Measurements from ENCODE around the gene ATP6V1B1. TPM values are rescaled to one million over a fixed set of nuclear protein-coding genes. Genes with fewer than 3 reads are reported as not detected.

ATP6V1B1 gene
- total and polyA plus RNA-seq, 10 of the 15 experiments (the other 5 are each of a cell fraction or from before 2014, with no cell fraction given): not detected

DNA sequence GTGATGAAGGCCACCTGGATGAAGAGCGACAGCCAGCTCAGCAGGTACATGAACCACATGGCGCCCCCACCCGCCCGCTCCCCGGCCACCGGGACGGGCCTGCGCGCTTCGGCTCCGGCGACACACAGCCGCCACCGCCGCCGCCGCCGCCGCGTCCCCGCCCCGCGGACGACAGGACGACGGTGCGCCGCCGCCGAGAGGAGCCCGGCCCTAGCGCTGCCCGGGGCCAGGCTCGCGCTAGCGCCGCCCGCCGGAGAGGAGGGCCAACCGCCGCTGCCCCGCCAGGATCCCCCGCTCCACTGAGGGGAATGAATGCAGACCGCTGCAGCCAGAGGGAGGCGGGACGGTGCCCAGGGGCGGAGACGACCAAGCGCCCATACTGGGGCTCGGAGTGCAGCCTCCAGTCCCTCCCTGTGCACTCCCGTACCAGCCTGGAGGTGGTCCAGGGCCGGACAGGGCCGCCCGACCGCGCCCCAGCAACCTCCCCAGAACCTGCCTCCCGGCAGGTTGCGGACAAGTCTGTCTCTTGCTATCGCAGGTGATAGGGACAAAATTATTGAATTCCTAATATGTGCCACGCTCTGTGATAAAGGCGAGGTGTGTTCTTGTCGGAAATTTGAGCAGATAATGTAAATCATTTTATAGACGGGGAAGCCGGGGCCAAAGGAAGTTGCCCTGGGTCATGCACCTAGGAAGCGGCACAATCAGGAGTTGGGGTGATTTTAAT is 59.2 kb downstream of the ATP6V1B1 start, which contains the start of gene TEX261 (continued):
- peak; percentile 37; the same call in 1 of the 2 replicates for TF ChIP-seq NR2C1 (IDR thresholded peaks at IDR 0.05)
- TF ChIP-seq PBX3 (IDR thresholded peaks at IDR 0.05; ENCODE audit: insufficient replicate concordance, low read depth, low read length): no peak
- TF ChIP-seq, protein P1, sequence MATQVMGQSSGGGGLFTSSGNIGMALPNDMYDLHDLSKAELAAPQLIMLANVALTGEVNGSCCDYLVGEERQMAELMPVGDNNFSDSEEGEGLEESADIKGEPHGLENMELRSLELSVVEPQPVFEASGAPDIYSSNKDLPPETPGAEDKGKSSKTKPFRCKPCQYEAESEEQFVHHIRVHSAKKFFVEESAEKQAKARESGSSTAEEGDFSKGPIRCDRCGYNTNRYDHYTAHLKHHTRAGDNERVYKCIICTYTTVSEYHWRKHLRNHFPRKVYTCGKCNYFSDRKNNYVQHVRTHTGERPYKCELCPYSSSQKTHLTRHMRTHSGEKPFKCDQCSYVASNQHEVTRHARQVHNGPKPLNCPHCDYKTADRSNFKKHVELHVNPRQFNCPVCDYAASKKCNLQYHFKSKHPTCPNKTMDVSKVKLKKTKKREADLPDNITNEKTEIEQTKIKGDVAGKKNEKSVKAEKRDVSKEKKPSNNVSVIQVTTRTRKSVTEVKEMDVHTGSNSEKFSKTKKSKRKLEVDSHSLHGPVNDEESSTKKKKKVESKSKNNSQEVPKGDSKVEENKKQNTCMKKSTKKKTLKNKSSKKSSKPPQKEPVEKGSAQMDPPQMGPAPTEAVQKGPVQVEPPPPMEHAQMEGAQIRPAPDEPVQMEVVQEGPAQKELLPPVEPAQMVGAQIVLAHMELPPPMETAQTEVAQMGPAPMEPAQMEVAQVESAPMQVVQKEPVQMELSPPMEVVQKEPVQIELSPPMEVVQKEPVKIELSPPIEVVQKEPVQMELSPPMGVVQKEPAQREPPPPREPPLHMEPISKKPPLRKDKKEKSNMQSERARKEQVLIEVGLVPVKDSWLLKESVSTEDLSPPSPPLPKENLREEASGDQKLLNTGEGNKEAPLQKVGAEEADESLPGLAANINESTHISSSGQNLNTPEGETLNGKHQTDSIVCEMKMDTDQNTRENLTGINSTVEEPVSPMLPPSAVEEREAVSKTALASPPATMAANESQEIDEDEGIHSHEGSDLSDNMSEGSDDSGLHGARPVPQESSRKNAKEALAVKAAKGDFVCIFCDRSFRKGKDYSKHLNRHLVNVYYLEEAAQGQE (IDR thresholded peaks at IDR 0.05; ENCODE audit: low read depth, low read length): no peak
- TF ChIP-seq, protein P2, sequence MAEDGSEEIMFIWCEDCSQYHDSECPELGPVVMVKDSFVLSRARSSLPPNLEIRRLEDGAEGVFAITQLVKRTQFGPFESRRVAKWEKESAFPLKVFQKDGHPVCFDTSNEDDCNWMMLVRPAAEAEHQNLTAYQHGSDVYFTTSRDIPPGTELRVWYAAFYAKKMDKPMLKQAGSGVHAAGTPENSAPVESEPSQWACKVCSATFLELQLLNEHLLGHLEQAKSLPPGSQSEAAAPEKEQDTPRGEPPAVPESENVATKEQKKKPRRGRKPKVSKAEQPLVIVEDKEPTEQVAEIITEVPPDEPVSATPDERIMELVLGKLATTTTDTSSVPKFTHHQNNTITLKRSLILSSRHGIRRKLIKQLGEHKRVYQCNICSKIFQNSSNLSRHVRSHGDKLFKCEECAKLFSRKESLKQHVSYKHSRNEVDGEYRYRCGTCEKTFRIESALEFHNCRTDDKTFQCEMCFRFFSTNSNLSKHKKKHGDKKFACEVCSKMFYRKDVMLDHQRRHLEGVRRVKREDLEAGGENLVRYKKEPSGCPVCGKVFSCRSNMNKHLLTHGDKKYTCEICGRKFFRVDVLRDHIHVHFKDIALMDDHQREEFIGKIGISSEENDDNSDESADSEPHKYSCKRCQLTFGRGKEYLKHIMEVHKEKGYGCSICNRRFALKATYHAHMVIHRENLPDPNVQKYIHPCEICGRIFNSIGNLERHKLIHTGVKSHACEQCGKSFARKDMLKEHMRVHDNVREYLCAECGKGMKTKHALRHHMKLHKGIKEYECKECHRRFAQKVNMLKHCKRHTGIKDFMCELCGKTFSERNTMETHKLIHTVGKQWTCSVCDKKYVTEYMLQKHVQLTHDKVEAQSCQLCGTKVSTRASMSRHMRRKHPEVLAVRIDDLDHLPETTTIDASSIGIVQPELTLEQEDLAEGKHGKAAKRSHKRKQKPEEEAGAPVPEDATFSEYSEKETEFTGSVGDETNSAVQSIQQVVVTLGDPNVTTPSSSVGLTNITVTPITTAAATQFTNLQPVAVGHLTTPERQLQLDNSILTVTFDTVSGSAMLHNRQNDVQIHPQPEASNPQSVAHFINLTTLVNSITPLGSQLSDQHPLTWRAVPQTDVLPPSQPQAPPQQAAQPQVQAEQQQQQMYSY (CRISPR knock-in tag; IDR thresholded peaks at IDR 0.05): no peak
- no peak for TF ChIP-seq BRCA1 (IDR thresholded peaks at IDR 0.05; ENCODE audit: low read depth, low read length)
- TF ChIP-seq SIN3A (IDR thresholded peaks at IDR 0.05; ENCODE audit: low read depth, low read length): no peak
- peak; percentile 82; the same call in 1 of the 2 replicates for TF ChIP-seq LARP7 (IDR thresholded peaks at IDR 0.05)
- no peak for TF ChIP-seq KLF5 (IDR thresholded peaks at IDR 0.05; ENCODE audit: partially characterized antibody)
- no peak for TF ChIP-seq MEF2B (IDR thresholded peaks at IDR 0.05; ENCODE audit: partially characterized antibody, poor library complexity, severe bottlenecking)
- peak; percentile 53; the same call in 1 of the 2 replicates for TF ChIP-seq CHD2 (IDR thresholded peaks at IDR 0.05; ENCODE audit: borderline replicate concordance, low read depth, low read length)
- no peak for TF ChIP-seq MTA2 (IDR thresholded peaks at IDR 0.05; ENCODE audit: low read depth)
- no peak for TF ChIP-seq SPI1 (IDR thresholded peaks at IDR 0.05; ENCODE audit: borderline replicate concordance, insufficient read depth, low read depth, low read length)
- TF ChIP-seq MXI1 (IDR thresholded peaks at IDR 0.05; ENCODE audit: low read depth, low read length): no peak
- 0 out of 2 replicates have a peak, but pooled peaks have one; percentile 30 for TF ChIP-seq RCOR1 (conservative IDR thresholded peaks at IDR 0.05; ENCODE audit: low read depth, low read length)
- no peak; the same call in 1 of the 2 replicates for TF ChIP-seq POLR2AphosphoS5 (IDR thresholded peaks at IDR 0.05; ENCODE audit: low read length)
- TF ChIP-seq PAX5 (IDR thresholded peaks at IDR 0.05; ENCODE audit: borderline replicate concordance, low read depth, low read length): 0 out of 2 replicates have a peak, but pooled peaks have one; percentile 30
- TF ChIP-seq WRNIP1 (IDR thresholded peaks at IDR 0.05; ENCODE audit: borderline replicate concordance, low read depth, low read length): no peak
- TF ChIP-seq, protein P3, sequence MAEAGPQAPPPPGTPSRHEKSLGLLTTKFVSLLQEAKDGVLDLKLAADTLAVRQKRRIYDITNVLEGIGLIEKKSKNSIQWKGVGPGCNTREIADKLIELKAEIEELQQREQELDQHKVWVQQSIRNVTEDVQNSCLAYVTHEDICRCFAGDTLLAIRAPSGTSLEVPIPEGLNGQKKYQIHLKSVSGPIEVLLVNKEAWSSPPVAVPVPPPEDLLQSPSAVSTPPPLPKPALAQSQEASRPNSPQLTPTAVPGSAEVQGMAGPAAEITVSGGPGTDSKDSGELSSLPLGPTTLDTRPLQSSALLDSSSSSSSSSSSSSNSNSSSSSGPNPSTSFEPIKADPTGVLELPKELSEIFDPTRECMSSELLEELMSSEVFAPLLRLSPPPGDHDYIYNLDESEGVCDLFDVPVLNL (IDR thresholded peaks at IDR 0.05; ENCODE audit: low read depth, low read length): no peak

All from GM12878 (cell line).